ENCODE results near the gene ANXA2. TPM values are rescaled to one million over a fixed set of nuclear protein-coding genes. Genes with fewer than 3 reads are reported as not detected.
"Not testable (repeated sequence)": the region's sequence is repeated elsewhere in the genome, so short reads cannot be mapped to it uniquely, and the experiment has no call there.

ANXA2 gene
- total RNA-seq, 2 donors from 2014 or later: 815 to 1,045 TPM

DNA sequence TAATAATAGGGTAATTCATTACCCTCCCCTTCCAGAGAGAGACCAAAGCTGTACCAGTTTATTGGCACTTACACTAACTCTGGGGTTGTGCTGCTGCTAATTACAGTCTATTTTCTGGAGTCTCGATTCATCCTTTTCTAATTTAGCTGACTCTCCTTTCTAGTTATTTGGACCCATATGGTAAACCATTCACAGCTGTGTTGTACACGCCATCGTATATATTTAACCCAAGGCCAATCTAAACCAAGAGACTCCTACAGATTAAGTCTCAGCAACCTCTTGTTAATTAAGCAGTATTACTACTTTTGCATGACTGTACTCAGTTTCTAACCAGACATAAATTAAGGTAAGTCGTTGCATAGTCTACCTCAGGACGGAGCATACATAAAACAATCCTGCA, 22.5 kb downstream of the ANXA2 start:
- intact Hi-C loops (cut with DNase I): no loop called here
- DNase-seq (ENCODE audit: low spot score): no peak

DNA sequence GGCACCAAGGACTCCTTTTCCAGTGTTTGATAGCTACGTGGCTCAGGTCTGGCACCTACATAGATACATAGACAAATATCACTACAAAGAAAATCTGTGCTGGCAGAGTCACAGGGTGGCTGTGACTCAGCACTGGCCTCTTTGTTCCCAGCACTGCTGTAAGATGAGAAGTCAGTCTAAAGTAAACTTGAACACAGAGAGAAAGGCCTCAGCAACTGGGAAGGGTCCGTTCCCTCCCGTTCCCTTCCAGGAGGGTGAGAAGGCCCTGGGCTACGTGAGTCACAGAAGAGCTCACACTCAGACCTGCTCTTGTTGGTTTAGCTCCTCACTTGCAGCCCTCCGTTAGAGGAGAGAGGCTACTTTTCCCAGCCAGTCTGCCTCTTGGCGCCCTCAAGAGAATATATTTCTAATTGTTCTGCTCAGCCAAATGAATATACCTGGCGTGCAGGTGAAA, 23.1 kb downstream of the ANXA2 start:
- intact Hi-C loops (cut with DNase I): loop anchor here in 1 of 2 donors (5.0 kb wide), 1 partner anchor 678 kb away; no protein-coding TSS in a partner anchor
- peak; percentile 83 for DNase-seq (ENCODE audit: low spot score)

DNA sequence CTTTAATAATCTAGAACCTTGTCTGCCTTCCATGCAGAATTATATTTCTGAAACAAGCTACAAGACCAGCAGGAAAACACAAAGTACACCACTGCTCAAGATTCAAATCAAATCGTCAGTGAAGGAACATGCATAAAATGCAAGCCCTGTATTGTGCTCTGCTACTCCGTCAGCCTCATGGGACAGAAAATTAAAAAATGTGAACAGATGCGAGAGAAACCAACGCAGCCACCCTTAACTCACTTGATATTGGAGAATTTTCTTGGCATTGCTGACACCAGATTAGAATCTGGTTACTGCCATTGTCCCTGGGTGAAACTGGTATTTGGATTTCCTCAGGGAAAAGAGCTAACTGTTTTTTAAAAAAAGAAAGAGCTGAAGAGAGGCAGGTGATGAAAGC, 23.6 kb downstream of the ANXA2 start:
- intact Hi-C loops (cut with DNase I): loop anchor here in 1 of 2 donors (5.0 kb wide), 1 partner anchor 678 kb away; no protein-coding TSS in a partner anchor
- DNase-seq (ENCODE audit: low spot score): no peak

DNA sequence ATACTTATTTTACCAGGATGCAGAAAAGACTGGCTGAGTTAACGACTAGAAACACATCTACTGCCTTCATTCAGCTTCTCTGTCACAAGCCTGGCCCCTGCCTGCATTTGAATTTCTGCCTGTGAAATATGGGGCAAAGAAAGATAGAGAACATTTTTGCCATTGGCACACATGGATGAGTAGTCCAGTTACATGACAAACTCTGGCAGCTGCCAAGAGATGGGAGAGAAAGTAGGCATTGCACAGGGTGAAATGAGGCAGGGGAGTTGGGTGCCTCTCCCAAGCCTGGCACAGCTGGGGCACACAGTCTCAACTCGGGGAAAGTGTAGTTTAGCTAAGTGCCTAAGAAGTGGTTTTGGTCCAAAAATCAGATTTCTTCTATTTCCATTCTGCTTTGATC, 24.0 kb downstream of the ANXA2 start:
- intact Hi-C loops (cut with DNase I): loop anchor here in 1 of 2 donors (5.0 kb wide), 1 partner anchor 679 kb away; no protein-coding TSS in a partner anchor
- DNase-seq (ENCODE audit: low spot score): no peak

DNA sequence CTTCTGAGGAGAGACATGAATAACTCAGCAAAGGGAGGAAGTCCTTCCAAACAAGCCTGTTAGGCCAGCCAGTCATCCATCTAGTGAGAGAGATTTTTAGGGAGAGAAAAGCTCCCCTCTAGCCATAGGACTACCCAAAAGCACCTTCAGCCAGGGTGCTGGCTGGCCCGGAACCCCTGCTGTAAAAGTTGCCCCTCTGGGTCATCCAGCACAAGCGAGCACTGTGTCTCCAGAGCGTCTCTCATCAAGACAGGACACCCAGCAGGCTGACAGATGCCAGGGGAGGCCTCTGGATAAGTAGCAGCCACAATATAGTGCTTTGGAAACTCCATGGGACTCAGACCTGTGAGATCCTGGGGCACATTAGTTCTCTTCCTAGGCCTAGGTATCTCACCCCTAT, 24.5 kb downstream of the ANXA2 start:
- intact Hi-C loops (cut with DNase I): loop anchor here in 1 of 2 donors (5.0 kb wide), 1 partner anchor 679 kb away; no protein-coding TSS in a partner anchor

DNA sequence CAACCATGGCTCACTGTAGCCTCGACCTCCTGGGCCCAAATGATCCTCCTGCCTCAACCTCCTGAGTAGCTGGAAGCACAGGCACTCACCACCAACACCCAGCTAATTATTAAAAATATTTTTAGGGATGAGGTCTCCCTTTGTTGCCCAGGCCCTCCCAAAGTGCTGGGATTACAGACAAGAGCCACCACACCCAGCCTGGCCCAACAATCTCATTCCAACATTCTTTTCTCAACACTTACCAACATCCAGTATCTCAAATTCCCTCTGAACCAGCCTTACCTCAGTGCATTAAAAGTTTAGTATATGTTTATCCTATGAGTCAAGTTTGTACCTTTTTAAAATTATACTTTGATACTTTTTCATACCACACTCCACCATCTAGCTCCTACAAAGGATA, 25.0 kb downstream of the ANXA2 start:
- intact Hi-C loops (cut with DNase I): loop anchor here in 1 of 2 donors (5.0 kb wide), 1 partner anchor 680 kb away; no protein-coding TSS in a partner anchor
- DNase-seq (ENCODE audit: low spot score): no peak

More for the DNA sequence above, 24.5 kb downstream of the ANXA2 start:
- DNase-seq (ENCODE audit: low spot score): no peak

DNA sequence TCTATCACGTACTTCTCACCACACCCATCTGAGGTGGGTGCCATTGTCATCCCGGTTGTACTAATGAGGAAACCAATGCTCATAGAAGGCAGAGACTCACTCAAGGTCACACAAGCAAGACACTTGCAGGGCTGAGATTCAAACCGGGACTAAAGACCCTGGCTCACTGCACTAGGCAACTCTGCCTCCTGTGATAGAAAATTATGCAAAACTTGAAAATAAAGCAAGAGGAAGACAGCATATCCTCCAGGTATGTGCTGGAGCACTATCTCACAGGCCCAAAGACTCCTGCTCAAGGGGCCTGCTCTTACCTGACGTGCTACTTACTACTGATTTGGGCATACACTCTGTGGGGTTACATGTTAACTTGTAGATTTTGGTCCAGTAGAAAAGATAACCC, 25.6 kb downstream of the ANXA2 start:
- no peak for DNase-seq (ENCODE audit: low spot score)
- intact Hi-C loops (cut with DNase I): loop anchor here in 1 of 2 donors (5.0 kb wide), 1 partner anchor 680 kb away; no protein-coding TSS in a partner anchor

DNA sequence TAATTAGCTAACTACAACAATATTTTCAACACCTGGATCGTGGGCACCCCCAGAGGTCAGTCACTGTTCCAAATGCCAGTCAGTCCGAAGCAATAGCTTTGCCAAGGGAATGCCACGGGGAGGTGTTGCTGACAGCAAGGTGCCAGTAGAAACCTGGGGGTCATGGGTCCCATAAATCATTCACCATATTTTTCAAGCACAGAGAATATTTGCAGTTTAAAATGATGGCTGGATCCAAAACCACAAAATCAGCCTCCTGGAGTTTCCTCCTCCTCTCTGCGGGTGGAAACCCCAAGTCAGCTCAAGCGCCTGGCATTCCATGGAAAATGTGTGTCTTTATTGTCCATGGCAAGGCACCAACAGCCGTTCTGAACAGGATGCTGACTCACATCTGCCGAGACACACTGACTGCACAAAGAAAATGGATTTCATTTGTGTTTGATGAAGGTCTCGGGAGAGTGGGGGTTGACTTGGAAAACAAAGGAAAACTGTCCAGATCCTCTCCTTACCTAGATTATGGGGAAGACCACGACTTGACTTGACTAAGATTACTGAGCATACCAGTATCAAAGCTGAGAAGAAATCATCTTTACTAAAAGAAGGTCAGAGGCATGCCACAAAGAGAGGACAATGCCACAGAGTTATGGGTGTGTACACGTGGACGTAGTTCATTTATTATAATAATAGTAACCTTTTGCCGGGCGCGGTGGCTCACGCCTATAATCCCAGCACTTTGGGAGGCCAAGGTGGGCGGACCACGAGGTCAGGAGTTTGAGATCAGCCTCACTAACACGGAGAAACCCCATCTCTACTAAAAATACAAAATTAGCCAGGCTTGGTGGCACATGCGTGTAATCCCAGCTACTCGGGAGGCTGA, 26.4 kb downstream of the ANXA2 start:
- DNase-seq (ENCODE audit: low spot score): peak; percentile 92
- intact Hi-C loops (cut with DNase I): loop anchor here in 1 of 2 donors (5.0 kb wide), 1 partner anchor 681 kb away; no protein-coding TSS in a partner anchor

DNA sequence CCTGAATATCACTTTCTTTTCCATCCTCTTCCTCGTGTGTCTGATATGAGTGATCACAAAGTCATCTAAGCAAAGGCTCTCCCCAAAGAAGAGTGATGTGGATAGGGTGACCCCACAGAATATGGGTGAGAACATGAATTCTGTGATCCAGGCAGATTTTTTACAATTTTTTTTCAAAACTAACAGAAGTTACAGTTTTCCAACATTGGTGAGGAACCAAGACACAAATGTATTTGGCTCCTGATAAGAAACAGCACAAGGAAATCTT, 27.0 kb downstream of the ANXA2 start:
- intact Hi-C loops (cut with DNase I): loop anchor here in 1 of 2 donors (5.0 kb wide), 1 partner anchor 681 kb away; no protein-coding TSS in a partner anchor
- no peak for DNase-seq (ENCODE audit: low spot score)

DNA sequence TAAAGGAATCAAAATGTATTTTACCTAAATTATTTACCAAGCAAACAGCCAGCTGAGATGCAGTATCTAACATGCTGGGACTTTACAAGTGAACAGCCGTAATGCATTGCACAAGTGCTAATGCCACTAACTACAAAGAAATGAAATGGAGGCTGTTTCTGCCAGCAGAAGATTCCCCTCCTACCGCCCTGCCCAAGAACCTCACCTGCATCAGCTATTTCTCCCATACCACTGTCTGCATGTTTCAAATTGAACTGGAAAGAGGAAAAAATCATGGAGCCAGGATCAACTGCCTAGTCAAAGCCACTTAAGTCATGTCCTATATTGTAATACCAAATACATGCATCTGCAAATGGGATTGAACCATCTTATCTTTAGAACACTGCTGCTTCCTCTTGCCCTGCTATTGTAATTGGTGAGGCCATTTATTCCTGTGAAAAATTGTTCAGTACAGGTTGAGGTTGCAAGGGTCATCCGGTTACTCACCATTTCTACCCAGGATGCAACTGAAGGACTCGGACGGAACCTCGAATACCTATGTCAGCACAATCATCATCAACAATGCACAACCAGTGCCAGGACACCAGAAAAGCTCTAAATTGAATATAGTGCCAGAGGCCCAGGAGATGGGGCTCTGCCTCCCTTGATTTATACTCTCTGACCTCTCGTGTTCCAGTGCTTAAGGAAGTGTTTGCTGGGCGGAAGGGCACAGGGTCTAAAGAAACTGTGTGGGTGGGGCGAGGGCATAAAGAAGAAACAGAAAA, 27.5 kb downstream of the ANXA2 start:
- intact Hi-C loops (cut with DNase I): loop anchor here in 1 of 2 donors (5.0 kb wide), 1 partner anchor 682 kb away; no protein-coding TSS in a partner anchor
- DNase-seq (ENCODE audit: low spot score): no peak

DNA sequence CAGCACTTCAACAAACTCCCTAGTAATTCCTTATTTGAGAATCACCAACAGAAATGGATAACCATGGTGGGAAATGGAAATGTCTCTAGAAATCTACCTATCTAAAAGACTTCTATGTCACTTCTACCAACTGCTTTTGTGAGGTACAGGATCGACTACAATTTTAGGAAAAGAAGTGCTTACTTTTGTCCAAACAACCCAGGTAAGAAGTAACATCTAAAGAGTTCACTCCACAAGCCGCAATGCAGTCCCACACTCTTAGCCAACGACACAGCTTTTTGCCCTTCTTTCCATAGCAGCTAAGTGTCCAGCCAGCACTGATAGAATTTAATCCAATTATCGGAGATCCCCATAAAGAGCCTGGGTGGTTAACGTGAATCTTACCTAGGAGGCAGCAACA, 28.1 kb downstream of the ANXA2 start:
- intact Hi-C loops (cut with DNase I): loop anchor here in 1 of 2 donors (5.0 kb wide), 1 partner anchor 683 kb away; no protein-coding TSS in a partner anchor
- no peak for DNase-seq (ENCODE audit: low spot score)

DNA sequence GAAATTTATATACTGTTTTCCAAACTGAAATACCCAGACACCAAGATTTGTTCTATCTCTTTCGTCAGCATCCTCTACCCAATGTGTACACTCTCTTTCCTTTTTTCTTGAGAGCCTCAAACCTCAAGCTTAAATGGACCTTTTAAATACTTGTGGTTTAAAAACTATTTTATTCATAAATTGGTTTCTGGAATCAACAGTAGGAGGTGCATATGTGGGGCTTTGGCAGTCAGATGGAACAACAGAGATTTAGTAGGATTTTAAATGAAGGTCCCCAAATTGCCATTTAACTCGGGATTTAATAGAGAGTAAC, 33.2 kb downstream of the ANXA2 start:
- no peak for DNase-seq (ENCODE audit: low spot score)
- intact Hi-C loops (cut with DNase I): no loop called here

DNA sequence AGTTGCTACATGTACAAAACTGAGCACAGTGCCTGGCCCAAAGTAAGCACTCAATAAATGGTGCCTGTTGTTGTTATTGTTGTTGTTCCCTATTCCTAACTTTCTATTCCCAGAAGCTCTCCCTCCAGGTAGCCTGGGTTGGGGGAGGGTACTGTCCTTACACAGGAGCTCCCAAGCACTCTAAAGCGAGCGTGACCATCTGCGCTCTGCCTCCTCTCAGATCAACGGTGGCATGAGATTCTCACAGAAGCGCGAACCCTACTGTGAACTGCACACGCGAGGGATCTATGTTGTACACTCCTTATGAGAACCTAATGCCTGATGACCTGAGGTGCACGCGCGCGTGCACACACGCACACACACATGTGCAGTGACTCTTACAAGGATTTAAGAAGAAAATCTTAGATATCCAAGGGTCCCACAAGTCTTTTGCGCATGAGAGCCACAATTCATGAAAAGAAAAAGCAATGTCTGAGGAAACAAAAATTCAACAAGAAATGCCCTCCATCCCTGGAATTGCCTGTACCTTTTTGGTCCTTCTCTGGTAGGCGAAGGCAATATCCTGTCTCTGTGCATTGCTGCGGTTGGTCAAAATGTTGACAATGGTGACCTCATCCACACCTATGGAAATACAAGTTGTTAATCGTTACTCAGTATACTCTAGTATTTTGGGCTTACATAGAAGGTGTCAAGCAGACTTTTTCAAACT, 33.7 kb downstream of the ANXA2 start:
- intact Hi-C loops (cut with DNase I): no loop called here
- no peak for DNase-seq (ENCODE audit: low spot score)

DNA sequence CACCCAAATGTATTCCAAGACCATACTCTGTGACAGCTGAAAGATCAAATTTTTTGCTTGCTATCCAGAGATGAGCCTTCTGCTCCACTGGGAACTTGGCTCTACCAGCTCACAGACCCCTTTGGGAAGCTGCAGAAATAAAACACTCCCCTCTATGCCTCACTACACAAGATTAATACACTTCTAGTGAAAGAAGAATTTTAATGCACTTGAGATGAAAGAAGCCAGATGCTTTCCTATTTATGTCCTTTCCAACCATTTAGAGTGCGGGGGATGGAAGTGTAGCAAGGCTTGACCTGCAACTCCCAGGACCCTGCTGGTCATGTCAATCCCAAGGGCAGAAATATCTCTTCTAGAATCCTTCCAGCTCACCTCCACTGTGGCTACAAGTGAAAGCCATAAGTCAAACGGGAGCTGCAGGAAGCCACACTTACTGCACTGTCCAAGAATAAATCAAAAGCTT, 34.7 kb downstream of the ANXA2 start:
- DNase-seq (ENCODE audit: low spot score): no peak
- intact Hi-C loops (cut with DNase I): no loop called here

DNA sequence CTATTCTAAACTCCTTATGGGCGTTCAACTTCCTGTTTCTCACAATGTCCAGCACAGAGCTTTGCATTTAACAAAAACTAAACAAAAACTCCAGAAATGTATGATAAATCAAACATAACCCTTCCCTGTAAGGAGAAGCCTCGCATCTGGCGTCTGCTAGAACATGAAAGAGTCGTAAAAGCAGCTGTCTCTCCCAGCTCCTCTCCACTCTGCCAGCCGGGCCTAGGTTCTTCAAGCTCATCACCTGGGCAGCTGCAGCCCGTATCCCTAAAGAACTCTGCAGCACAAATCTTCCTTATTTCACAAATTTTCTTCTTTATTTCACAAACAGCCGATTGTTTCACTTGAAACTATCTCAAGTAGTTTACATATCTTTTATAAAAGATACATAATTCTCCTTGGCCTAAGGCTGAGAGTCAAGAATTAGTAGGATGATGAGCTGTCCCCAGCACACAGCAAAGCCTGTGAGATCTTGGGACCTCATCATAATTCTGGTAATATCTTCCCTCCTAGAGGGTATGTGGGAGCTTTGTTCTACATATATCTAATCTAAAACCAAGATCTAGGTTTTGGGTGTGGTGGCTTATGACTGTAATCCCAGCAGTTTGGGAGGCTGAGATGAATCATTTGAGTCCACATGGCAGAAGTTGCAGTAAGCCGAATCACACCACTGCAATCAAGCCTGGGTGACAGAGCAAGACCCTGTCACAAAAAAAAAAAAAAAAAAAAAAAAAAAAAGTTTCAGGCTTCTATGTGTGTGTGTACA, 35.3 kb downstream of the ANXA2 start:
- intact Hi-C loops (cut with DNase I): no loop called here
- no peak for DNase-seq (ENCODE audit: low spot score)

DNA sequence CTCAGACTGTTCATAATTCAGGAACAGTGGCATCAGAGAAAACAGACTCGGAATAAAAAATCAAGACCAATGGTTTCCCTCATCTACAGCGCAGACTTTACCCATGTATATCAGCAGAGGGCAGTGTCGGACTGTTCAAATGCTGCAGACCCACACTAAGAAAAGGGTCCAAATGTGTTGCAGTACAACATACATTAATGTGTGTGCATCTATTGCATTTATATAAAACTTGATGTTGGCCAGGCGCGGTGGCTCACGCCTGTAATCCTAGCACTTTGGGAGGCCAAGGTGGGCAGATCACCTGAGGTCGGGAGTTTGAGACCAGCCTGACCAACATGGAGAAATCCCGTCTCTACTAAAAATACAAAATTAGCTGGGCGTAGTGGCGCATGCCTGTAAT, 38.0 kb downstream of the ANXA2 start:
- DNase-seq (ENCODE audit: low spot score): not testable (repeated sequence)
- intact Hi-C loops (cut with DNase I): loop anchor here in 1 of 2 donors (5.0 to 10.0 kb wide), 2 partner anchors 33 to 85 kb away; no protein-coding TSS in a partner anchor

DNA sequence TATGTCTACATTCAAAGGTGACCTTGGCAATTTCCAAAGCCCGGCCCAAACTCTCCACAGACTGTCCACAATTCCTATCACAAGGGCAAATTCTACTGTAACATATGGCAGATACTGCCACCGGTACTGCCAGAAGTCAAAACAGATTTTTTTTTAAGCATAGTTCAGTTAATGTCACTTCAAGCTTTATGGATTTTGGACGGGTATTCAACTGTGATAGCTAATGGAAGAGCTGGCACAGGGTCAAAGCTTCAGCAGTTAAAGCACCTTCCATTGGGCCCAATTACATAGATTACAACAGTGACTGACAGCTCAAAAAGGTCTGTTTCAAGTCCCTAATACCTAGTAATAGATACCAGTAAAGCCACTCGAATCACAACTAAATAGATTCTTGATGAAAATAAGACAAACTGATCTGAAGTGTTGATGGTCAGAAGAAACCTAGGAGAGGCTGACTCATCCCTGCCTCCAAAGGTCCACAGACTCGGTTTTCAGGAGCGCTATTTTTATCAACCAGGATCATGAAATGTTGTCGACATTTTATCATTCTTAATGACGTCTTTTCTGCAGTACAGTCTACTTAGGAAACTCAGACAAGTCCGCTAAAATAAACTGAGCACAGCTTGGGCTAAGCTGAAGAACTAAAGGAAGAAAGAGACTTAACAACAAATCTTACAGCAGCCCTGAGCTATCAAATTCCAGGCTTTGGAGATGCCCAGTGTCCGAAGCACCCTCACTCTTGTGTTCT, 38.7 kb downstream of the ANXA2 start:
- intact Hi-C loops (cut with DNase I): loop anchor here in 1 of 2 donors (5.0 to 10.0 kb wide), 2 partner anchors 33 to 86 kb away; no protein-coding TSS in a partner anchor
- no peak for DNase-seq (ENCODE audit: low spot score)

DNA sequence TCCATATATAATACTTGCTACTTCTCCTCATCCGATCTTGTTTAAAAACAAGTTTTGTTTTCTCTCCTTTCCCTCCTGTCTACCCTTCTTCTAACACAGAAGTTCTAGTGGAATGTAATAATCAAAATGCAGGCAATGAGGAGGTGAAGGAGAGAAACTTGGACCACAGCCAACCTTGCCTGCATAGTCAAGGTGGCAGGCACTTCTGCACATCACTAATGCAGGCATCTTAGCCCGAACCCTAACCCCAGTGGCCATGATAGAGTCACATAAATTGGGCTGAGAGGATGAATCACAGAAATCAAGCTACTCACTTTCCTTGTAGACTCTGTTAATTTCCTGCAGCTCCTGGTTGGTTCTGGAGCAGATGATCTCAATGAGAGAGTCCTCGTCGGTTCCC, 41.0 kb downstream of the ANXA2 start:
- no peak for DNase-seq (ENCODE audit: low spot score)
- intact Hi-C loops (cut with DNase I): loop anchor here in 1 of 2 donors (5.0 to 10.0 kb wide), 2 partner anchors 35 to 88 kb away; no protein-coding TSS in a partner anchor

Data from posterior vena cava (tissue), 2 donors.